GM10248 (cell line): ENCODE data around the gene COG7.

ENCODE experiments used
- CTCF ChIA-PET: fragments of 300-600 bp; sonication (Branson Sonifier 250); formaldehyde crosslinking; extraction: SDS; loops from one replicate; lab custom pipeline; 2021; ENCODE audit warnings: antibody characterized with exemption; lab: Yijun Ruan, JAX
- POLR2A ChIA-PET: fragments of 350-650 bp; sonication (Branson Sonifier 250); formaldehyde crosslinking; extraction: SDS; loops from one replicate; lab custom pipeline; 2020; ENCODE audit warnings: antibody characterized with exemption; lab: Yijun Ruan, JAX
- DNase-seq: peaks from one replicate; pipeline ENCODE4 v3.0.0; 2012; ENCODE audit errors: extremely low spot score
- TF ChIP-seq, protein P1 (sequence below): IDR thresholded peaks from 2 replicates; pipeline ENCODE4 v1.5.1; 2012; ENCODE audit warnings: mild to moderate bottlenecking, low read depth; ENCODE audit errors: extremely low read depth, missing control alignments, control extremely low read depth

Gene COG7

GRCh38 chr16:23435500-23435899 is 17.5 kb downstream of the COG7 start:
- peak; percentile 71 for DNase-seq
- TF ChIP-seq, protein P1, sequence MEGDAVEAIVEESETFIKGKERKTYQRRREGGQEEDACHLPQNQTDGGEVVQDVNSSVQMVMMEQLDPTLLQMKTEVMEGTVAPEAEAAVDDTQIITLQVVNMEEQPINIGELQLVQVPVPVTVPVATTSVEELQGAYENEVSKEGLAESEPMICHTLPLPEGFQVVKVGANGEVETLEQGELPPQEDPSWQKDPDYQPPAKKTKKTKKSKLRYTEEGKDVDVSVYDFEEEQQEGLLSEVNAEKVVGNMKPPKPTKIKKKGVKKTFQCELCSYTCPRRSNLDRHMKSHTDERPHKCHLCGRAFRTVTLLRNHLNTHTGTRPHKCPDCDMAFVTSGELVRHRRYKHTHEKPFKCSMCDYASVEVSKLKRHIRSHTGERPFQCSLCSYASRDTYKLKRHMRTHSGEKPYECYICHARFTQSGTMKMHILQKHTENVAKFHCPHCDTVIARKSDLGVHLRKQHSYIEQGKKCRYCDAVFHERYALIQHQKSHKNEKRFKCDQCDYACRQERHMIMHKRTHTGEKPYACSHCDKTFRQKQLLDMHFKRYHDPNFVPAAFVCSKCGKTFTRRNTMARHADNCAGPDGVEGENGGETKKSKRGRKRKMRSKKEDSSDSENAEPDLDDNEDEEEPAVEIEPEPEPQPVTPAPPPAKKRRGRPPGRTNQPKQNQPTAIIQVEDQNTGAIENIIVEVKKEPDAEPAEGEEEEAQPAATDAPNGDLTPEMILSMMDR, result peak; percentile 87
- POLR2A ChIA-PET, result no interaction called here
- CTCF ChIA-PET, result interaction anchor here (0.6 to 8.4 kb wide), 59 partner anchors 8 to 1827 kb away, joined by 3 to 304 read pairs (median 4); partner anchors contain the start of genes COG7, SCNN1B, SCNN1G and USP31

DNA sequence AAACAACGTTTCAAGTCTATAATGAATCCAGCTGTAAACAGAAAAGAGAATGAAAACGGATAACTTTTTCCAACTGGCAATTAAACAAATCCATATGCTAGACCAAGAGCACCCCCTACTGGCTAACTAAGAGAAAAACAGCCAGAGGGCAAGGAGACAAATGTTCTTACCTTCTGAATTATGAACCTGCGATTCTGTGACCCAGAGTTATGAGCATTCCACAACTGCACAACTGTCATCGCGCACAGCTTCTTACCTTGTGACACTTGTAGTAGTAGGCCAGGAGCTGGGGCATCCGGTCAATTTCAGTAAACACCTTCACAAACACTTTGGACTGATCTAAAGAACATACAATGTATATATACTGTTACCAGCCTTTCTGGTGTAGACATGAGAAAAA is 18.6 kb downstream of the COG7 start:
- TF ChIP-seq, protein P1, result peak; percentile 84
- DNase-seq, result peak; percentile 69
- POLR2A ChIA-PET, result no interaction called here
- CTCF ChIA-PET, result interaction anchor here (0.7 to 8.4 kb wide), 56 partner anchors 9 to 1070 kb away, joined by 3 to 304 read pairs (median 5); partner anchors contain the start of genes COG7, SCNN1B, SCNN1G and USP31

- ChIA-PET POLR2A (no interaction called here), CTCF (interaction anchor here (0.8 to 8.4 kb wide), 40 partner anchors 8 to 1071 kb away, joined by 3 to 304 read pairs (median 5); partner anchors contain the start of genes COG7, SCNN1B and SCNN1G)
- no peak for DNase-seq
- TF ChIP-seq, protein P1, result no peak
These were observed 19.6 kb downstream of the COG7 start for GRCh38 chr16:23433261-23433920.

DNA sequence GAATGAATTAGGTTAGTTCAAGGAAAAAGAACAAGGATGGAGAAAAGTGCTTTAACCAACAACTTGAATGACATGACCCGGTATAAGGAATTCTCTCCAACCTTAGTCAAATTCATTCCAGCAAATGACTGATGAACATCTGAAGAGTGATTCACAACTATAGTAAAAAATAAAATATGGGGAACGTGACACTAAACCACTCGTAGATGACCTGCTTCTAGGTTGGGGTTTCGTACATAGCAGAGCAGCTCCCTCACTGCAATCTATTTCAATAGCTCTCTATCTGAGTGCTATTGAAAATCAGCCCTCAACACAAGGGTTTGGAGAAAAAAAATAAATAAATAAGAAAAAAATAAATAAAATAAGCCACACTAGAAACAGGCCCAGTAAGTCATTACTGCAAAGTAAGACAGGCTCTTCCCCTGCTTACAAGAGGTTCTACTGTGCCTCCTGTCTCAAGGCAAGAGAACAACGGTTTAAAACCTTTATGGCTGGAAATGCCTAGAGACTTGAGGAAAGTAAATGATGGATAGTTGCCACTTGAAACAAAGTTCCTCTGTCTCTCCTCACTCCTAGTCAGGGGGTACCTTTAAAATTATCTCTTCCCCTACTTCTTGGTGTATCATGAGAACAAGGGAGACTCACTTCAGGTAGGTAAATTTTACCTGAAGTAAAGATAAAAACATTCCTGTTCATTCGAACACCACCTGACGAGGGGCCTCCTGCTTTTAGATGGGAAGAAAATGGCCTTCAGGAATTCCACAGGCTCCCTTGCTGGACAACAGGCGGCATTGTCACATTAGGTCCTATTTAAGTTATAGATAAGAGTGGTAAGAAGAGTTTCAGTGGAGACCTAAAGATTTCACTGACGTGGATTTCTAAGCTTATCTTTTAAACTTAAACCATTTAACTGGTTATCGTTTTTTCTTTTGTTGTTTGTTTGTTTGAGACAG is 20.5 kb downstream of the COG7 start:
- TF ChIP-seq, protein P1, result peak; percentile 1
- ChIA-PET CTCF (interaction anchor here (1.2 to 8.4 kb wide), 7 partner anchors 8 to 1072 kb away, joined by 3 to 304 read pairs (median 11); partner anchors contain the start of genes COG7 and SCNN1G), POLR2A (no interaction called here)
- DNase-seq, result no peak

DNA sequence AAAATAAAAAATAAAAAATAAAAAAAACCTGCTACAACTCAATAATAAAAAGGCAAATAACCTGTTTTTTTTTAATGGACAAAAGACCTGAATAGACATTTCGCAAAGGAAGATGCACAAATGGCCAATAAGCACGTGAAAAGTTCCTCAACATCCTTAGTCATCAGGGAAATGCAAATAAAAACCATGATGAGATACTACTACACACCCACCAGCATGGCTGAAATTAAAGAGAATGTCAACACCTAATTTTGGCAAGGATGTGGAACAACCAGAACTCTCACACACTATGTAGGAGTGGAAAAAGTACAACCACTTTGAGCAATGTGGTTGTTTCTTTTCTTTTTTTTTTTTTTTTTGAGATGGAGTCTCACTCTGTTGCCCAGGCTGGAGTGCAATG is 24.6 kb downstream of the COG7 start:
- TF ChIP-seq, protein P1, result no peak
- DNase-seq, result no peak
- CTCF ChIA-PET, result no interaction called here
- POLR2A ChIA-PET, result no interaction called here
